Measurements from ENCODE around the gene MPO.
A peak's percentile ranks its signal among the peaks of the same experiment; 100 is the strongest.

The MPO gene

GRCh38 chr17:58280480-58281217 lies at the start of gene MPO:
Gene MPO (minus strand): TSS chr17:58280935. CDS start chr17:58280758, 177 bp downstream.
- DNase-seq (ENCODE audit: low read depth) = no peak

- no peak for DNase-seq (ENCODE audit: low read depth)
Measured at GRCh38 chr17:58329810-58330537, 49.2 kb upstream of the MPO start.

- DNase-seq (ENCODE audit: low read depth) = peak; percentile 52
Measured at GRCh38 chr17:58329035-58329809, 48.5 kb upstream of the MPO start.

GRCh38 chr17:58328195-58329034 lies 47.7 kb upstream of the MPO start, which contains the start of gene TSPOAP1:
Gene TSPOAP1 (minus strand): TSS chr17:58328795. CDS start chr17:58327920, 875 bp downstream.
- DNase-seq (ENCODE audit: low read depth) = peak; percentile 54

- DNase-seq (ENCODE audit: low read depth) = no peak
Measured at GRCh38 chr17:58327363-58328194, 46.8 kb upstream of the MPO start.

- no peak for DNase-seq (ENCODE audit: low read depth)
Measured at GRCh38 chr17:58326609-58327362, 46.1 kb upstream of the MPO start.

GRCh38 chr17:58325976-58326468 lies 45.3 kb upstream of the MPO start:
- no peak for DNase-seq (ENCODE audit: low read depth)

- DNase-seq (ENCODE audit: low read depth) = no peak
Measured at GRCh38 chr17:58325289-58325726, 44.6 kb upstream of the MPO start.

- DNase-seq (ENCODE audit: low read depth) = no peak
Measured at GRCh38 chr17:58324409-58325288, 43.9 kb upstream of the MPO start.

GRCh38 chr17:58324056-58324408 lies 43.3 kb upstream of the MPO start:
- no peak for DNase-seq (ENCODE audit: low read depth)

- DNase-seq (ENCODE audit: low read depth) = no peak
Measured at GRCh38 chr17:58323366-58324055, 42.8 kb upstream of the MPO start.

GRCh38 chr17:58322581-58323185 lies 41.9 kb upstream of the MPO start:
- DNase-seq (ENCODE audit: low read depth) = no peak

- no peak for DNase-seq (ENCODE audit: low read depth)
Measured at GRCh38 chr17:58321571-58322525, 41.1 kb upstream of the MPO start.

GRCh38 chr17:58320570-58321323 lies 40.0 kb upstream of the MPO start:
- DNase-seq (ENCODE audit: low read depth) = no peak

- no peak for DNase-seq (ENCODE audit: low read depth)
Measured at GRCh38 chr17:58320163-58320558, 39.4 kb upstream of the MPO start.
